Ovary (tissue), 9 donors: ENCODE results near the gene NEU2. TPM values are rescaled to one million over a fixed set of nuclear protein-coding genes. Genes with fewer than 3 reads are reported as not detected.
"Not testable (repeated sequence)": the region's sequence is repeated elsewhere in the genome, so short reads cannot be mapped to it uniquely, and the experiment has no call there.

ENCODE experiments used
- DNase-seq, 5 donors: peaks; one replicate each; pipeline ENCODE4 v3.0.0-alpha.2; 2019 to 2020
- H3K27ac ChIP-seq, 2 donors: fragments of 200-600 bp; one replicate each; pipeline versions ENCODE4 v1.5.1 to v1.8.0; 2019 to 2022
- H3K27me3 ChIP-seq: fragments of 200-600 bp; one replicate; pipeline ENCODE4 v1.8.0; 2022
- H3K36me3 ChIP-seq: fragments of 200-600 bp; sonication (generic); one replicate; pipeline ENCODE4 v1.5.1; 2019
- H3K4me1 ChIP-seq: one replicate; pipeline ENCODE4 v1.8.1; 2013; ENCODE audit warnings: mild to moderate bottlenecking, moderate library complexity; ENCODE audit not compliant: insufficient read depth
- H3K4me3 ChIP-seq: fragments of 200-600 bp; sonication (generic); one replicate; pipeline ENCODE4 v1.5.1; 2017
- H3K9me3 ChIP-seq, 2 donors: fragments of 200-600 bp in 1 of 2; sonication (generic) in 1 of 2; one replicate each; pipeline versions ENCODE4 v1.5.1 to v1.8.1; 2013 to 2019; ENCODE audit warnings: mild to moderate bottlenecking in 1 of 2, moderate library complexity in 1 of 2
- EP300 ChIP-seq: sonication (generic); formaldehyde crosslinking; IDR thresholded peaks from one replicate; pipeline ENCODE4 v1.6.1; 2017; ENCODE audit warnings: antibody characterized with exemption
- POLR2A ChIP-seq: fragments of 450-650 bp; IDR thresholded peaks from one replicate; pipeline ENCODE4 v1.6.1; 2017; ENCODE audit warnings: antibody characterized with exemption, mild to moderate bottlenecking, moderate library complexity
- WGBS, 3 donors: extraction: QIAGEN DNeasy Blood & Tissue Kit in 1 of 3; methylation state at CpG; one replicate each; pipeline versions ENCODE4 v1.1.5 to v1.1.7; 2013 to 2017; 5-methylcytosine and 5-hydroxymethylcytosine counted together
- intact Hi-C, 4 donors: fragments of 100-400 bp; cut with DNase I; formaldehyde crosslinking; loops; one replicate each; pipeline versions ENCODE4 v1.11.0 to v1.15.1; 2022 to 2023
- polyA plus RNA-seq, 2 donors: library from polyadenylated mRNA; stranded (reverse); fragments of 200-250 nt in 1 of 2; fragments of 350-450 nt in 1 of 2; fragmentation: Illumina TruSeq in 1 of 2; extraction: RNeasy Lipid Tissue Mini Kit (QIAGEN cat#74804) in 1 of 2; gene quantifications; one replicate each; pipeline ENCODE4 v1.2.3, GENCODE V29; 2013 to 2014
- total RNA-seq, 7 donors: library from RNA; depleted of rRNA in 2 of 7; stranded (reverse); fragments of >200 nt in 2 of 7; fragmentation: NEBNext Ultra II Directional in 3 of 7; extraction: Animal tissue kit (Norgen Biotek cat#: 25700) in 3 of 7; gene quantifications; one replicate each; pipeline versions ENCODE4 v1.1.0 to v1.2.4, GENCODE V29; 2016 to 2023
- TF ChIP-seq, protein P1 (sequence below), 3 donors: fragments of 450-650 bp in 2 of 3; fragments of 200-600 bp in 1 of 3; IDR thresholded peaks; one replicate each; pipeline versions ENCODE4 v1.5.1 to v1.8.0; 2016 to 2022; ENCODE audit warnings: antibody characterized with exemption in 3 of 3, mild to moderate bottlenecking in 1 of 3
- donor health status: DM: no; HTN: no; CAD: no; lungs with moderate emphysema.
- donor health status: DM: no; HTN: no; CAD: no.
- donor health status: Bipolar disorder and iron deficiency.
- donor health status: DM: yes; HTN: yes; CAD: no.
- donor health status: DM: no; HTN: no; CAD: no.
- donor health status: DM: yes; HTN: yes; CAD: no.

Gene NEU2
- total and polyA plus RNA-seq, 9 donors, result not detected

- Histone ChIP-seq H3K36me3 (no peaks in the 10 kb centered on the region), H3K4me1 (no peaks in the 10 kb centered on the region), H3K27me3 (no peaks in the 10 kb centered on the region), H3K27ac (no peak overlapping the region), H3K9me3 (no peaks in the 10 kb centered on the region), H3K4me3 (no peak overlapping the region)
- DNase-seq, result no peak
- 93 to 98% (median 97%) methylated on average over 1 of the region's 1 CpG for WGBS, 3 donors
- intact Hi-C loops, result no loop called here
- TF ChIP-seq, protein P1, sequence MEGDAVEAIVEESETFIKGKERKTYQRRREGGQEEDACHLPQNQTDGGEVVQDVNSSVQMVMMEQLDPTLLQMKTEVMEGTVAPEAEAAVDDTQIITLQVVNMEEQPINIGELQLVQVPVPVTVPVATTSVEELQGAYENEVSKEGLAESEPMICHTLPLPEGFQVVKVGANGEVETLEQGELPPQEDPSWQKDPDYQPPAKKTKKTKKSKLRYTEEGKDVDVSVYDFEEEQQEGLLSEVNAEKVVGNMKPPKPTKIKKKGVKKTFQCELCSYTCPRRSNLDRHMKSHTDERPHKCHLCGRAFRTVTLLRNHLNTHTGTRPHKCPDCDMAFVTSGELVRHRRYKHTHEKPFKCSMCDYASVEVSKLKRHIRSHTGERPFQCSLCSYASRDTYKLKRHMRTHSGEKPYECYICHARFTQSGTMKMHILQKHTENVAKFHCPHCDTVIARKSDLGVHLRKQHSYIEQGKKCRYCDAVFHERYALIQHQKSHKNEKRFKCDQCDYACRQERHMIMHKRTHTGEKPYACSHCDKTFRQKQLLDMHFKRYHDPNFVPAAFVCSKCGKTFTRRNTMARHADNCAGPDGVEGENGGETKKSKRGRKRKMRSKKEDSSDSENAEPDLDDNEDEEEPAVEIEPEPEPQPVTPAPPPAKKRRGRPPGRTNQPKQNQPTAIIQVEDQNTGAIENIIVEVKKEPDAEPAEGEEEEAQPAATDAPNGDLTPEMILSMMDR (IDR thresholded peaks at IDR 0.05), result no peak
- TF ChIP-seq POLR2A (no peak), EP300 (no peak)
These were observed 17.3 kb upstream of the NEU2 start for GRCh38 chr2:233015019-233015645.

DNA sequence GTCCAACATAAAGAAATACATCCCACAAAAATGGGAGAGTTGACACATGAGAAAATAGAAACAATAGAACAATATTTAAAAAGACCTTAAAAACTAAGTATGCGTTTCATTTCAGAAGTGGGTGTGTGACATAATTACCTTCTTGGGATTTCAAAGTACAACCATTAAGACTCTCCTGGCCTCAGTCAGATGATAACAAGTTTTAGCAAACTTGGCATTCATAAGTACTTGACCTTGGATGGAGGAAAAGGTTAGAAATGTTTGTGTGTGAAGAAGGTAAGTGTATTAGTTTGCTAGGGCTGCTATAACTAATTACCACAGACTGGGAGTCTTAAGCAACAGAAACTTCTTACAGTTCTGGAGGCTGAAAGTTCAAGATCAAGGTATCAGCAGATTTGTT, 14.5 kb upstream of the NEU2 start:
- WGBS, 3 donors, result 88 to 95% (median 92%) methylated on average over 1 of the region's 1 CpG
- no peak overlapping the region for H3K27ac ChIP-seq
- no peaks in the 10 kb centered on the region for H3K9me3 ChIP-seq
- H3K36me3 ChIP-seq, result no peaks in the 10 kb centered on the region
- intact Hi-C loops, result no loop called here
- H3K27me3 ChIP-seq, result no peaks in the 10 kb centered on the region
- no peak overlapping the region for H3K4me3 ChIP-seq
- H3K4me1 ChIP-seq, result no peaks in the 10 kb centered on the region
- no peak for TF ChIP-seq EP300
- TF ChIP-seq POLR2A, result no peak
- TF ChIP-seq, protein P1 (IDR thresholded peaks at IDR 0.05), result no peak
- no peak for DNase-seq

- H3K27me3 ChIP-seq, intact Hi-C loops, H3K4me1 ChIP-seq, H3K4me3 ChIP-seq, DNase-seq, H3K36me3 ChIP-seq, H3K27ac ChIP-seq, H3K9me3 ChIP-seq: not testable (repeated sequence)
- WGBS, 3 donors, result 91 to 96% (median 92%) methylated on average over 4 of the region's 4 CpGs
These were observed 12.9 kb upstream of the NEU2 start for GRCh38 chr2:233019610-233020009.

DNA sequence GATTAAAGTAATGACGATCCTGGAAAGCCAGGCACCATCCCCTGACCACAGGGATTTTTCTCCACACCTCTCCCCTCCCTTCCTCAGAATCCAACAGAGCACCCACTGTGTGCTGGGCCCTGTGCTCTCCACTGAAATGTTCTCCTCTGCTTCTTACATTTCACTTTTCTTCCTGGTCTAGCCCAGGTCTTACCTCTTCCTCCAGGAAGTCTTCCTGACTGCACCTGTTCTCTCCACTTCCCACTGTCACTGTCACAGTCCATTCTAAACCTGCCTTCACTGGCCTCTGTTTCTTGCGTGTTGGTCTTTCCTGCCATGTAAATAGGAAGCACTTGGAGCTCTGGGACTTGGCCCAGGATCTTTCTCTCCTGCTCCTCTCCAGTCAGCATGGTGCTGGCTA, 12.0 kb upstream of the NEU2 start:
- Histone ChIP-seq H3K36me3 (no peaks in the 10 kb centered on the region), H3K4me3 (no peak overlapping the region), H3K27ac (no peak overlapping the region), H3K27me3 (no peaks in the 10 kb centered on the region), H3K4me1 (no peaks in the 10 kb centered on the region), H3K9me3 (no peaks in the 10 kb centered on the region)
- DNase-seq, result no peak
- 64 to 86% (median 70%) methylated on average over 2 of the region's 2 CpGs for WGBS, 3 donors
- intact Hi-C loops, result no loop called here
- TF ChIP-seq, protein P1 (IDR thresholded peaks at IDR 0.05), result no peak
- no peak for TF ChIP-seq POLR2A
- no peak for TF ChIP-seq EP300

DNA sequence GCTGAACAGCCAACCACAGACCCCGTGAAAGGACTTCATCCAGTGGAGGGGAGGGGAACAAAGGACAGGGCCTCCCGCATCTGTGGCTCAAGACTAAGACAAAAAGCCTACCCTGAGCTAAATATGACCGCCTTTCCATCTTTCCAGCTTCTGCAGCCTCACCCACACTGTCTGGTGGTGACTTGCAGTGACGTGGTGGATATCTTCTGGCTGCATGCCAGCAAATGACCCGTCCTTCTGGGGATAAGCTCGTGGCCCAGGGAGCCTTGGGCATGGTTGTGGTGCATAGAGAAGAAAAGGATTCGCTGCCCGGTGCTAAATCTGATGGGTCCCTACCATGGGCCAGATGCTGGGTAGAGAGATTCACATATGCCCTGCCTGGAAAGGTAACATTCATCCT, 10.7 kb upstream of the NEU2 start:
- Histone ChIP-seq H3K4me3 (no peak overlapping the region), H3K36me3 (no peaks in the 10 kb centered on the region), H3K27ac (no peak overlapping the region), H3K27me3 (no peaks in the 10 kb centered on the region), H3K9me3 (no peaks in the 10 kb centered on the region), H3K4me1 (no peaks in the 10 kb centered on the region)
- DNase-seq, result no peak
- WGBS, 3 donors, result 69 to 72% (median 72%) methylated on average over 8 of the region's 8 CpGs
- TF ChIP-seq EP300, result no peak
- intact Hi-C loops, result no loop called here
